HepG2 (cell line): ENCODE measurements around the gene PAX7. TPM values are rescaled to one million over a fixed set of nuclear protein-coding genes. Genes with fewer than 3 reads are reported as not detected.
A peak's percentile ranks its signal among the peaks of the same experiment; 100 is the strongest.

Experiments
- ATAC-seq: fragments of 200-7000 bp; cut with Tn5 transposase; 3 replicates; pipeline ENCODE4 v1.9.1; 2020; ENCODE audit warnings: mild to moderate bottlenecking, moderate library complexity
- BruUV-seq: library from RNA; stranded (reverse); fragments of 400-500 nt; replicated peaks from 2 replicates; lab custom pipeline; 2021; lab: Mats Ljungman, UMichigan
- CTCF ChIA-PET: fragments of 300-600 bp; formaldehyde crosslinking; extraction: SDS; loops from one replicate; lab custom pipeline; 2021; ENCODE audit warnings: low total read pairs, inconsistent platforms, low intra/inter-chr PET ratio; lab: Yijun Ruan, JAX
- POLR2A ChIA-PET: fragments of 350-600 bp; sonication (Branson Sonifier 250); formaldehyde crosslinking; loops from one replicate; lab custom pipeline; 2020; ENCODE audit warnings: antibody characterized with exemption, inconsistent platforms; lab: Yijun Ruan, JAX
- DNase-seq: peaks from one replicate; pipeline ENCODE4 v3.0.0-alpha.2; 2015; ENCODE audit warnings: low spot score
- FAIRE-seq: peaks from 3 replicates; lab custom pipeline; 2011; peaks lifted over from hg19 to GRCh38; lab: Jason Lieb, UNC
- H2AFZ ChIP-seq: one replicate; pipeline ENCODE4 v1.6.1; 2011; ENCODE audit warnings: low read length, inconsistent platforms
- H3K27ac ChIP-seq: fragments of 300-600 bp; 3 replicates; pipeline ENCODE4 v1.8.0; 2011; ENCODE audit warnings: mixed run types, mild to moderate bottlenecking, mixed read lengths, low read length, inconsistent platforms; ENCODE audit not compliant: insufficient read depth; ENCODE audit errors: extremely low read length
- H3K27me3 ChIP-seq, 2 experiments: fragments of 200-600 bp in 1 of 2; 2 replicates in 1 of 2; 3 replicates in 1 of 2; pipeline versions ENCODE4 v1.6.0 to v1.8.0; 2011; ENCODE audit warnings: low read length in 2 of 2, mild to moderate bottlenecking in 2 of 2, moderate library complexity in 2 of 2, inconsistent platforms in 1 of 2; ENCODE audit not compliant: insufficient read depth in 2 of 2, control insufficient read depth in 1 of 2
- H3K36me3 ChIP-seq, 2 experiments: fragments of 200-600 bp in 1 of 2; replicated peaks in 1 of 2; 2 replicates in 1 of 2; 3 replicates in 1 of 2; pipeline versions ENCODE4 v1.5.1 to v1.8.0; 2011; ENCODE audit warnings: low read length in 2 of 2, inconsistent platforms in 1 of 2; ENCODE audit not compliant: insufficient read depth in 2 of 2, control insufficient read depth in 1 of 2
- H3K4me1 ChIP-seq: 2 replicates; pipeline ENCODE4 v1.5.1; 2012; ENCODE audit warnings: low read length, inconsistent platforms; ENCODE audit not compliant: insufficient read depth
- H3K4me2 ChIP-seq: 2 replicates; pipeline ENCODE4 v1.6.0; 2011; ENCODE audit warnings: low read depth, low read length, inconsistent platforms
- H3K4me3 ChIP-seq, 3 experiments: fragments of 200-600 bp in 1 of 3; sonication (generic), shearing (Covaris generic) in 1 of 3; replicated peaks in 1 of 3; 2 replicates each; pipeline ENCODE4 v1.5.1; 2011 to 2016; ENCODE audit warnings: low read length in 3 of 3, inconsistent platforms in 2 of 3, low read depth in 2 of 3, mild to moderate bottlenecking in 2 of 3, control low read depth in 1 of 3, mixed read lengths in 1 of 3; ENCODE audit not compliant: insufficient read depth in 1 of 3
- H3K79me2 ChIP-seq: one replicate; pipeline ENCODE4 v1.6.1; 2011; ENCODE audit warnings: low read length, inconsistent platforms; ENCODE audit not compliant: insufficient read depth
- H3K9ac ChIP-seq: 2 replicates; pipeline ENCODE4 v1.6.0; 2011; ENCODE audit warnings: mild to moderate bottlenecking, low read depth, low read length, inconsistent platforms; ENCODE audit not compliant: insufficient read depth
- H3K9me3 ChIP-seq: 2 replicates; pipeline ENCODE4 v1.5.1; 2012; ENCODE audit warnings: mild to moderate bottlenecking, low read length
- H4K20me1 ChIP-seq: 2 replicates; pipeline ENCODE4 v1.6.0; 2011; ENCODE audit warnings: inconsistent platforms, mild to moderate bottlenecking, low read length, moderate library complexity; ENCODE audit not compliant: insufficient read depth
- GZF1 ChIP-seq: sonication (generic); formaldehyde crosslinking; IDR thresholded peaks from 2 replicates; pipeline ENCODE4 v1.5.1; 2020; ENCODE audit warnings: mild to moderate bottlenecking, missing genetic modification reagents
- PHF21A ChIP-seq: sonication (generic); formaldehyde crosslinking; IDR thresholded peaks from 2 replicates; pipeline ENCODE4 v1.5.0; 2020; ENCODE audit warnings: mild to moderate bottlenecking, missing genetic modification reagents
- PRDM15 ChIP-seq: sonication (generic); formaldehyde crosslinking; IDR thresholded peaks from 2 replicates; pipeline ENCODE4 v1.4.0; 2020; ENCODE audit warnings: missing genetic modification reagents
- SCMH1 ChIP-seq: sonication (generic); formaldehyde crosslinking; IDR thresholded peaks from 2 replicates; pipeline ENCODE4 v1.9.0; 2021; ENCODE audit warnings: missing genetic modification reagents, mild to moderate bottlenecking, borderline replicate concordance
- ZBTB37 ChIP-seq: sonication (generic); formaldehyde crosslinking; IDR thresholded peaks from 2 replicates; pipeline ENCODE4 v1.4.0; 2020; ENCODE audit warnings: mild to moderate bottlenecking, missing genetic modification reagents
- ZIK1 ChIP-seq: sonication (generic); formaldehyde crosslinking; IDR thresholded peaks from 2 replicates; pipeline ENCODE4 v1.5.0; 2020; ENCODE audit warnings: mild to moderate bottlenecking, low read depth, missing genetic modification reagents, borderline replicate concordance
- ZNF772 ChIP-seq: sonication (generic); formaldehyde crosslinking; IDR thresholded peaks from 2 replicates; pipeline ENCODE4 v1.5.0; 2020; ENCODE audit warnings: mild to moderate bottlenecking, missing genetic modification reagents
- WGBS: methylation state at CpG from one replicate; pipeline ENCODE4 v1.1.6; 2017; ENCODE audit warnings: low lambda C conversion rate; 5-methylcytosine and 5-hydroxymethylcytosine counted together
- in situ Hi-C: cut with HindIII; loops from 2 replicates; pipeline ENCODE4 v1.10.0; 2017; ENCODE audit warnings: low pct_unique_long_range_greater_than_20kb; ENCODE audit not compliant: extremely low pct_ligation_motif_present
- intact Hi-C: fragments of 100-400 bp; cut with micrococcal nuclease; formaldehyde crosslinking; loops from one replicate; pipeline ENCODE4 v1.10.0; 2022; ENCODE audit not compliant: unreplicated experiment
- polyA plus RNA-seq, 8 experiments: library from polyadenylated mRNA; depleted of rRNA in 3 of 8; stranded (reverse) in 7 of 8; unstranded in 1 of 8; fragments of >200 nt; fragmentation: Illumina TruSeq in 4 of 8; extraction: Trizol in 4 of 8; gene quantifications; 2 replicates each; pipeline versions ENCODE4 v1.2.1 to v1.2.3, GENCODE V29; 2011 to 2016; ENCODE audit warnings: low read depth in 4 of 8, missing spikeins in 1 of 8, mixed read lengths in 1 of 8; ENCODE audit not compliant: insufficient read depth in 1 of 8
- total RNA-seq, 5 experiments: library from RNA; depleted of rRNA; stranded (reverse); fragments of >200 nt; fragmentation: Illumina TruSeq; extraction: Trizol; gene quantifications; 2 replicates each; pipeline ENCODE4 v1.2.3, GENCODE V29; 2016; ENCODE audit warnings: low read depth in 1 of 5

PAX7 gene
- total and polyA plus RNA-seq, 2 of the 13 experiments (the other 11 are each of a cell fraction or from before 2014, with no cell fraction given): not detected

GRCh38 chr1:18662286-18662639 is 31.6 kb downstream of the PAX7 start (continued):
- TF ChIP-seq PRDM15 (CRISPR knock-in tag) (no peak), ZBTB37 (CRISPR knock-in tag) (no peak), PHF21A (no peak), SCMH1 (CRISPR knock-in tag) (no peak)

GRCh38 chr1:18666317-18666920 is 35.8 kb downstream of the PAX7 start:
- H3K9ac ChIP-seq: no peak overlapping the region
- peaks cover 8 to 54% of the 10 kb centered on the region in 2 experiments for H3K27me3 ChIP-seq
- POLR2A ChIA-PET: no interaction called here
- in situ Hi-C loops: no loop called here
- no peaks in the 10 kb centered on the region for H3K79me2 ChIP-seq
- ATAC-seq: no peak
- H3K4me2 ChIP-seq: no peak overlapping the region
- no peaks in the 10 kb centered on the region for H3K36me3 ChIP-seq
- no peaks in the 10 kb centered on the region; the same call in 1 of the 2 replicates for H4K20me1 ChIP-seq
- no peak for FAIRE-seq
- CTCF ChIA-PET: no interaction called here
- intact Hi-C loops: no loop called here
- TF ChIP-seq ZIK1 (CRISPR knock-in tag) (no peak), ZNF772 (no peak), GZF1 (CRISPR knock-in tag) (peak; percentile 88; the same call in 1 of the 2 replicates)
- no TSS peak for BruUV-seq
- DNase-seq: no peak
- H3K4me3 ChIP-seq: no peak overlapping the region
- H3K27ac ChIP-seq: no peak overlapping the region
- 7% methylated on average over 6 of the region's 7 CpGs for WGBS
- no peaks in the 10 kb centered on the region for H3K4me1 ChIP-seq
- no peak overlapping the region for H2AFZ ChIP-seq
- no peaks in the 10 kb centered on the region for H3K9me3 ChIP-seq
